Measurements from ENCODE around the gene MEAK7. TPM values are rescaled to one million over a fixed set of nuclear protein-coding genes. Genes with fewer than 3 reads are reported as not detected.
A peak's percentile ranks its signal among the peaks of the same experiment; 100 is the strongest.

MEAK7 gene
- total and polyA plus RNA-seq, 4 experiments from 2014 or later = 3.3 to 16.8 (median 11.1) TPM

GRCh38 chr16:84496991-84497390, 7.5 kb downstream of the MEAK7 start:
- Histone ChIP-seq H3K27me3 (ENCODE audit: insufficient read depth, low read length) (no peaks in the 10 kb centered on the region), H3K27ac (ENCODE audit: low read depth, low read length) (no peak overlapping the region), H3K36me3 (ENCODE audit: insufficient read depth, low read length) (peaks cover 23% of the 10 kb centered on the region), H3K9me3 (ENCODE audit: control insufficient read depth in 1 of 2, low read length in 2 of 2) (no peaks in the 10 kb centered on the region), H3K4me1 (ENCODE audit: insufficient read depth, low read length) (no peaks in the 10 kb centered on the region), H3K4me3 (ENCODE audit: low read length in 2 of 2) (no peak overlapping the region)
- ChIA-PET POLR2A (ENCODE audit: partially characterized antibody) (interaction anchor here (1.2 to 1.4 kb wide), 2 partner anchors 8 to 9 kb away, joined by 3 to 4 read pairs; no protein-coding TSS in a partner anchor), CTCF (ENCODE audit: partially characterized antibody) (interaction anchor here (1.1 to 6.6 kb wide), 2 partner anchors 9 to 14 kb away, joined by 3 to 35 read pairs; partner anchors contain the start of gene MEAK7)
- H3K4me1 Mint-ChIP-seq = peaks cover 0 to 2% (median 0%) of the 10 kb centered on the region in 4 donors
- H3K9me3 Mint-ChIP-seq = peaks cover 0 to 6% (median 3%) of the 10 kb centered on the region in 8 donors
- no peak for DNase-seq
- peaks cover 47 to 52% of the 10 kb centered on the region in 2 donors for H3K36me3 Mint-ChIP-seq
- intact Hi-C loops (cut with micrococcal nuclease) = no loop called here
- no peak overlapping the region for H3K27ac Mint-ChIP-seq
- no peak overlapping the region for H3K4me3 Mint-ChIP-seq
- no peaks in the 10 kb centered on the region for H3K27me3 Mint-ChIP-seq

GRCh38 chr16:84495506-84495905, 9.0 kb downstream of the MEAK7 start:
- peaks cover 0 to 6% (median 3%) of the 10 kb centered on the region in 8 donors for H3K9me3 Mint-ChIP-seq
- intact Hi-C loops (cut with micrococcal nuclease) = no loop called here
- POLR2A ChIA-PET (ENCODE audit: partially characterized antibody) = no interaction called here
- Histone ChIP-seq H3K27ac (ENCODE audit: low read depth, low read length) (no peak overlapping the region), H3K27me3 (ENCODE audit: insufficient read depth, low read length) (no peaks in the 10 kb centered on the region), H3K36me3 (ENCODE audit: insufficient read depth, low read length) (peaks cover 23% of the 10 kb centered on the region), H3K4me3 (ENCODE audit: low read length in 2 of 2) (no peak overlapping the region), H3K9me3 (ENCODE audit: control insufficient read depth in 1 of 2, low read length in 2 of 2) (no peaks in the 10 kb centered on the region), H3K4me1 (ENCODE audit: insufficient read depth, low read length) (no peaks in the 10 kb centered on the region)
- peak overlapping the region in 1 of 8 donors; percentile 48 for H3K4me3 Mint-ChIP-seq
- no peak overlapping the region for H3K27ac Mint-ChIP-seq
- CTCF ChIA-PET (ENCODE audit: partially characterized antibody) = interaction anchor here (6.6 kb wide), 1 partner anchor 10 kb away, joined by 35 read pairs; the partner anchor contains the start of gene MEAK7
- peaks cover 52 to 56% of the 10 kb centered on the region in 2 donors for H3K36me3 Mint-ChIP-seq
- H3K4me1 Mint-ChIP-seq = no peaks in the 10 kb centered on the region
- no peak for DNase-seq
- no peaks in the 10 kb centered on the region for H3K27me3 Mint-ChIP-seq

- no peaks in the 10 kb centered on the region for H3K27me3 ChIP-seq (ENCODE audit: insufficient read depth, low read length)
- no peaks in the 10 kb centered on the region for H3K4me1 ChIP-seq (ENCODE audit: insufficient read depth, low read length)
- Mint-ChIP-seq H3K4me1 (no peaks in the 10 kb centered on the region), H3K36me3 (peaks cover 41 to 51% of the 10 kb centered on the region in 2 donors), H3K27ac (no peak overlapping the region), H3K9me3 (peaks cover 0 to 6% (median 3%) of the 10 kb centered on the region in 8 donors), H3K4me3 (no peak overlapping the region), H3K27me3 (no peaks in the 10 kb centered on the region)
- intact Hi-C loops (cut with micrococcal nuclease) = no loop called here
- no peak overlapping the region for H3K4me3 ChIP-seq (ENCODE audit: low read length in 2 of 2)
- no peaks in the 10 kb centered on the region for H3K36me3 ChIP-seq (ENCODE audit: insufficient read depth, low read length)
- ChIA-PET POLR2A (ENCODE audit: partially characterized antibody) (interaction anchor here (0.6 to 1.0 kb wide), 2 partner anchors 11 to 19 kb away, joined by 3 read pairs; no protein-coding TSS in a partner anchor), CTCF (ENCODE audit: partially characterized antibody) (no interaction called here)
- no peak overlapping the region for H3K27ac ChIP-seq (ENCODE audit: low read depth, low read length)
- no peaks in the 10 kb centered on the region for H3K9me3 ChIP-seq (ENCODE audit: control insufficient read depth in 1 of 2, low read length in 2 of 2)
- DNase-seq = no peak
These were observed 15.3 kb downstream of the MEAK7 start for GRCh38 chr16:84489131-84489530.

GRCh38 chr16:84487358-84487757, 17.1 kb downstream of the MEAK7 start:
- Histone ChIP-seq H3K4me1 (ENCODE audit: insufficient read depth, low read length) (no peaks in the 10 kb centered on the region), H3K27me3 (ENCODE audit: insufficient read depth, low read length) (no peaks in the 10 kb centered on the region), H3K9me3 (ENCODE audit: control insufficient read depth in 1 of 2, low read length in 2 of 2) (no peaks in the 10 kb centered on the region), H3K4me3 (ENCODE audit: low read length in 2 of 2) (no peak overlapping the region), H3K27ac (ENCODE audit: low read depth, low read length) (no peak overlapping the region), H3K36me3 (ENCODE audit: insufficient read depth, low read length) (peaks cover 6% of the 10 kb centered on the region)
- no peak for DNase-seq
- no peaks in the 10 kb centered on the region for H3K4me1 Mint-ChIP-seq
- no peak overlapping the region for H3K4me3 Mint-ChIP-seq
- ChIA-PET POLR2A (ENCODE audit: partially characterized antibody) (no interaction called here), CTCF (ENCODE audit: partially characterized antibody) (interaction anchor here (0.6 kb wide), 1 partner anchor 185 kb away, joined by 3 read pairs; no protein-coding TSS in a partner anchor)
- intact Hi-C loops (cut with micrococcal nuclease) = no loop called here
- no peaks in the 10 kb centered on the region for H3K9me3 Mint-ChIP-seq
- peaks cover 35 to 59% of the 10 kb centered on the region in 2 donors for H3K36me3 Mint-ChIP-seq
- no peaks in the 10 kb centered on the region for H3K27me3 Mint-ChIP-seq
- peak overlapping the region in 1 of 7 donors; percentile 46 for H3K27ac Mint-ChIP-seq

DNA sequence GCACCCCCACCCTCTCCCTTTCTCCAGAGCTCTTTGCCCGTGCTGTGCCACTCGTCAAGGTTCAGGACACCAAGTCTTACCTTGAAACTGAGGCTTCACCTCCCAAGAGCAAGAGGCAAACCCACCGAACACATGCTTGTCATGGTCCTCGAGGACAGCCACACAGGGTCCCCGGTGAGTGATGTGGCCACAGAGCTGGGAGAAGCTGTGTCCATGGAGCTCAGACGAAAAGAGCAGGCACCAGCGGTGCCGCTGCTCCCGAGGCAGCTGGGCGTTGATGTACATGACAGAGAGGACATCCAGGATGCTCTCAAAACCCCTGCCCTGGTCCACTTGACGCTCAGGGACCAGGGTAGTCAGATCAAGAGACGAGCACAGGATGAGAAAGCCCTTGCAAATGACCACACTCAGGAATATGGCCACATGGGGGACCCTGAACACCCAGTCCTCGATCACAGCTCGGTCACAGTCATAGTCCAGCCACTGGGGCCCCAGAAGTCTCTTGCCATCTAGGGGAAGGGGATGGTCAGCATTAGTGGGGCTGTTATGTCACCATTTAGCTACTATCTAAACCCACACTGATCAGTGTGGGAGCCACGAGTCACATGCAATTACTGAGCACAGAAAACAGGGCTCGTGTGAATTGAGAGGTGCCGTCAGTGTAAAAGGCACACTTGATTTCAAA, 17.8 kb downstream of the MEAK7 start:
- Histone ChIP-seq H3K27me3 (ENCODE audit: insufficient read depth, low read length) (no peaks in the 10 kb centered on the region), H3K4me1 (ENCODE audit: insufficient read depth, low read length) (no peaks in the 10 kb centered on the region), H3K36me3 (ENCODE audit: insufficient read depth, low read length) (peaks cover 6% of the 10 kb centered on the region), H3K4me3 (ENCODE audit: low read length in 2 of 2) (no peak overlapping the region), H3K27ac (ENCODE audit: low read depth, low read length) (no peak overlapping the region), H3K9me3 (ENCODE audit: control insufficient read depth in 1 of 2, low read length in 2 of 2) (no peaks in the 10 kb centered on the region)
- CTCF ChIA-PET (ENCODE audit: partially characterized antibody) = interaction anchor here (1.2 kb wide), 1 partner anchor 182 kb away, joined by 3 read pairs; no protein-coding TSS in a partner anchor
- POLR2A ChIA-PET (ENCODE audit: partially characterized antibody) = no interaction called here
- Mint-ChIP-seq H3K9me3 (no peaks in the 10 kb centered on the region), H3K36me3 (peaks cover 35 to 61% of the 10 kb centered on the region in 2 donors), H3K27me3 (no peaks in the 10 kb centered on the region), H3K4me3 (no peak overlapping the region), H3K4me1 (no peaks in the 10 kb centered on the region), H3K27ac (no peak overlapping the region)
- no peak for DNase-seq
- intact Hi-C loops (cut with micrococcal nuclease) = no loop called here

DNA sequence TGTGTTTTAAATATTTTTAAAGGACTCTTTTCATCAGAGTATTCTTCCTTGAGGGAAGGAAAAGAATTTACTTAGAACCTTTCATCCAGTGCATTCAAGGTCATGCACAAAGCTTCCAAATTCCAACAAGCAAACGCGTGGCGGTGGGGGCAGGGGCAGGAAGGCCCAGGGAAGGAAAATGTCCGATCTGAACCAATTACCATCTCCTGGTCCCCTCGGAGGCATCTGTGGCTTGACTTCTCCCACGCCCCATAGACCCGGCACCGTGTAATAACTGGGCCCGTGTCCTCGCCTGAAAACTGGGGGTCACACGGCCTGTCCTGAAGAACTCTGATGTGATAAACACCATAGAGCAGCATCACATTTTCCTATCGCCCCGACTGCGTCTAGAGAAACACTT, 18.3 kb downstream of the MEAK7 start:
- POLR2A ChIA-PET (ENCODE audit: partially characterized antibody) = no interaction called here
- Mint-ChIP-seq H3K4me3 (no peak overlapping the region), H3K27me3 (no peaks in the 10 kb centered on the region), H3K27ac (no peak overlapping the region), H3K36me3 (peaks cover 35 to 61% of the 10 kb centered on the region in 2 donors), H3K9me3 (no peaks in the 10 kb centered on the region), H3K4me1 (no peaks in the 10 kb centered on the region)
- CTCF ChIA-PET (ENCODE audit: partially characterized antibody) = interaction anchor here (1.2 kb wide), 1 partner anchor 183 kb away, joined by 3 read pairs; no protein-coding TSS in a partner anchor
- H3K9me3 ChIP-seq (ENCODE audit: control insufficient read depth in 1 of 2, low read length in 2 of 2) = no peaks in the 10 kb centered on the region
- DNase-seq = no peak
- H3K27me3 ChIP-seq (ENCODE audit: insufficient read depth, low read length) = no peaks in the 10 kb centered on the region
- no peak overlapping the region for H3K4me3 ChIP-seq (ENCODE audit: low read length in 2 of 2)
- H3K27ac ChIP-seq (ENCODE audit: low read depth, low read length) = no peak overlapping the region
- H3K36me3 ChIP-seq (ENCODE audit: insufficient read depth, low read length) = peaks cover 6% of the 10 kb centered on the region
- intact Hi-C loops (cut with micrococcal nuclease) = no loop called here
- no peaks in the 10 kb centered on the region for H3K4me1 ChIP-seq (ENCODE audit: insufficient read depth, low read length)

DNA sequence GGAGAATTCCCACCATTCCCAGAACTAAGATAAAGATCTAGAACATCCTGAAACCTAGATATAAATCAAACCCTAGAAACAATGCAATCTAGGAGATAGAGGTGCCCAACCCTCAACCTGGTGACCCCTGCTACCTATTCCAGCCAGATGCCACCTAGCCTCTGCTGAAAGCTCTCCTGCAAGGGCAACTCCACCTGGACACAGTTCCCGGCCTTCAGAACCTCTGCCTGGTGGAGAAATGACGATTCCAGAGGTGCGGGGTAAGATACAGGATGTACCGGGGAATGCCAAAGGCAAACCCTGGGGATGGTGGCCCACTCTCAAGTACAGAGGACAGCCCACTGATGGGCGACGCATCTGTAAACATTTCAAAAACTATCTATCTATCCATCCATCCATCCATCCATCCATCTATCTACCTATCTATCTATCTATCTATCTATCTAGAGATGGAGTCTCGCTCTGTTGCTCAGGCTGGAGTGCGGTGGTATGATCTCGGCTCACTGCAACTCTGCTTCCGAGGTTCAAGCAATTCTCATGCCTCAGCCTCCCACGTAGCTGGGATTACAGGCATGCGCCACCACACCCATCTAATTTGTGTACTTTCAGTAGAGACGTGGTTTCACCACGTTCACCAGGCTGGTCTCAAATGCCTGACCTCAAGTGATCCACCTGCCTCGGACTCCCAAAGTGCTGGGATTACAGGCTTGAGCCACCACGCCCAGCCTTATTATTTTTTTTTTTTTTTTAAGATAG, 19.0 kb downstream of the MEAK7 start:
- H3K27me3 ChIP-seq (ENCODE audit: insufficient read depth, low read length) = no peaks in the 10 kb centered on the region
- no peaks in the 10 kb centered on the region for H3K9me3 ChIP-seq (ENCODE audit: control insufficient read depth in 1 of 2, low read length in 2 of 2)
- ChIA-PET POLR2A (ENCODE audit: partially characterized antibody) (no interaction called here), CTCF (ENCODE audit: partially characterized antibody) (no interaction called here)
- H3K4me3 ChIP-seq (ENCODE audit: low read length in 2 of 2) = no peak overlapping the region
- no peak for DNase-seq
- Mint-ChIP-seq H3K4me3 (no peak overlapping the region), H3K36me3 (peaks cover 29 to 59% of the 10 kb centered on the region in 2 donors), H3K4me1 (no peaks in the 10 kb centered on the region), H3K9me3 (no peaks in the 10 kb centered on the region), H3K27me3 (no peaks in the 10 kb centered on the region), H3K27ac (peak overlapping the region in 3 of 7 donors; percentile 22 to 79 (median 70))
- intact Hi-C loops (cut with micrococcal nuclease) = loop anchor here (2.0 kb wide), 1 partner anchor 209 kb away; no protein-coding TSS in a partner anchor
- H3K4me1 ChIP-seq (ENCODE audit: insufficient read depth, low read length) = no peaks in the 10 kb centered on the region
- H3K27ac ChIP-seq (ENCODE audit: low read depth, low read length) = no peak overlapping the region
- H3K36me3 ChIP-seq (ENCODE audit: insufficient read depth, low read length) = peaks cover 6% of the 10 kb centered on the region
